Activated B cell treated with CpG ODN at 0.5 μM for 24 hours (primary cell): ENCODE measurements around the gene TMA7B. TPM values are rescaled to one million over a fixed set of nuclear protein-coding genes. Genes with fewer than 3 reads are reported as not detected.
"Not testable (repeated sequence)": the region's sequence is repeated elsewhere in the genome, so short reads cannot be mapped to it uniquely, and the experiment has no call there.

Experiments used
- ATAC-seq: fragments of 200-7000 bp; cut with Tn5 transposase; one replicate; pipeline ENCODE4 v1.10.0; 2021; ENCODE audit warnings: low read depth, mild to moderate bottlenecking, moderate library complexity
- CTCF ChIA-PET: fragments of 350-600 bp; sonication (Branson Sonifier 250); formaldehyde crosslinking; loops from one replicate; lab custom pipeline; 2021; ENCODE audit warnings: antibody characterized with exemption; lab: Charles Lee
- POLR2A ChIA-PET: fragments of 350-600 bp; sonication (Branson Sonifier 250); formaldehyde crosslinking; loops from one replicate; lab custom pipeline; 2021; ENCODE audit warnings: antibody characterized with exemption; lab: Charles Lee
- DNase-seq: peaks from one replicate; pipeline ENCODE4 v3.0.0; 2022
- H3K27ac Mint-ChIP-seq: one replicate; pipeline ENCODE4 v1.8.0; 2020; ENCODE audit warnings: mixed read lengths
- H3K27me3 Mint-ChIP-seq: one replicate; pipeline ENCODE4 v1.8.0; 2021; ENCODE audit warnings: mixed read lengths
- H3K36me3 Mint-ChIP-seq: one replicate; pipeline ENCODE4 v1.8.0; 2021; ENCODE audit warnings: low read depth, mixed read lengths
- H3K4me1 Mint-ChIP-seq: one replicate; pipeline ENCODE4 v1.8.0; 2021; ENCODE audit warnings: mixed read lengths
- H3K4me3 Mint-ChIP-seq: one replicate; pipeline ENCODE4 v1.8.0; 2020; ENCODE audit warnings: mild to moderate bottlenecking, mixed read lengths
- H3K9me3 Mint-ChIP-seq: one replicate; pipeline ENCODE4 v1.8.0; 2020; ENCODE audit warnings: mixed read lengths
- CTCF ChIP-seq: fragments of 200-600 bp; IDR thresholded peaks from one replicate; pipeline ENCODE4 v1.8.0; 2022; ENCODE audit warnings: antibody characterized with exemption, mild to moderate bottlenecking
- intact Hi-C: fragments of 100-400 bp; cut with micrococcal nuclease; formaldehyde crosslinking; loops from one replicate; pipeline ENCODE4 v1.15.1; 2024
- total RNA-seq: library from RNA; stranded (reverse); gene quantifications from 2 replicates; pipeline ENCODE4 v1.2.3, GENCODE V29; 2022

TMA7B gene
- total RNA-seq, 1 donor from 2014 or later, result 0.58 TPM

GRCh38 chr22:39946126-39946502 is 14.1 kb upstream of the TMA7B start:
- H3K9me3 Mint-ChIP-seq, result no peaks in the 10 kb centered on the region
- H3K27ac Mint-ChIP-seq, result no peak overlapping the region
- intact Hi-C loops, result no loop called here
- no peak overlapping the region for H3K4me3 Mint-ChIP-seq
- POLR2A ChIA-PET, result interaction anchor here (0.6 to 1.7 kb wide), 3 partner anchors 9 to 1634 kb away, joined by 3 to 7 read pairs (median 4); no protein-coding TSS in a partner anchor
- H3K4me1 Mint-ChIP-seq, result peaks cover 83% of the 10 kb centered on the region
- peaks cover 7% of the 10 kb centered on the region for H3K36me3 Mint-ChIP-seq
- CTCF ChIA-PET, result interaction anchor here (1.4 kb wide), 1 partner anchor 78 kb away, joined by 4 read pairs; no protein-coding TSS in a partner anchor
- ATAC-seq (no peak), DNase-seq (no peak)
- H3K27me3 Mint-ChIP-seq, result no peaks in the 10 kb centered on the region
- TF ChIP-seq CTCF, result no peak

GRCh38 chr22:39946503-39947219 is 13.5 kb upstream of the TMA7B start:
- Mint-ChIP-seq H3K27ac (peak overlapping the region; percentile 16), H3K9me3 (no peaks in the 10 kb centered on the region), H3K4me1 (peaks cover 86% of the 10 kb centered on the region), H3K4me3 (peak overlapping the region; percentile 60), H3K27me3 (no peaks in the 10 kb centered on the region), H3K36me3 (peaks cover 7% of the 10 kb centered on the region)
- intact Hi-C loops, result no loop called here
- TF ChIP-seq CTCF, result no peak
- POLR2A ChIA-PET, result interaction anchor here (0.6 to 1.7 kb wide), 4 partner anchors 8 to 1635 kb away, joined by 3 to 7 read pairs (median 4); no protein-coding TSS in a partner anchor
- ATAC-seq, result peak; percentile 47
- no peak for DNase-seq
- CTCF ChIA-PET, result interaction anchor here (0.6 to 1.4 kb wide), 3 partner anchors 13 to 78 kb away, joined by 3 to 4 read pairs (median 3); no protein-coding TSS in a partner anchor

GRCh38 chr22:39947220-39948216 is 12.7 kb upstream of the TMA7B start:
- no peak for DNase-seq
- intact Hi-C loops, result no loop called here
- TF ChIP-seq CTCF, result no peak
- peaks cover 92% of the 10 kb centered on the region for H3K4me1 Mint-ChIP-seq
- peak overlapping the region; percentile 60 for H3K4me3 Mint-ChIP-seq
- H3K27ac Mint-ChIP-seq, result no peak overlapping the region
- peak; percentile 78 for ATAC-seq
- ChIA-PET POLR2A (interaction anchor here (0.7 to 1.7 kb wide), 4 partner anchors 9 to 702 kb away, joined by 3 to 4 read pairs (median 4); no protein-coding TSS in a partner anchor), CTCF (interaction anchor here (0.6 to 1.4 kb wide), 2 partner anchors 14 to 52 kb away, joined by 3 read pairs; no protein-coding TSS in a partner anchor)
- H3K9me3 Mint-ChIP-seq, result no peaks in the 10 kb centered on the region
- no peaks in the 10 kb centered on the region for H3K27me3 Mint-ChIP-seq
- H3K36me3 Mint-ChIP-seq, result peaks cover 7% of the 10 kb centered on the region

GRCh38 chr22:39949964-39950737 is 10.0 kb upstream of the TMA7B start:
- Mint-ChIP-seq H3K36me3 (peaks cover 7% of the 10 kb centered on the region), H3K27ac (no peak overlapping the region), H3K27me3 (no peaks in the 10 kb centered on the region), H3K4me1 (peaks cover 78% of the 10 kb centered on the region), H3K9me3 (no peaks in the 10 kb centered on the region), H3K4me3 (peak overlapping the region; percentile 12)
- ATAC-seq (peak; percentile 51), DNase-seq (no peak)
- no peak for TF ChIP-seq CTCF
- intact Hi-C loops, result no loop called here
- POLR2A ChIA-PET, result no interaction called here
- CTCF ChIA-PET, result interaction anchor here (0.9 to 2.0 kb wide), 3 partner anchors 17 to 415 kb away, joined by 3 to 8 read pairs (median 4); no protein-coding TSS in a partner anchor

GRCh38 chr22:39951603-39952293 is 8.4 kb upstream of the TMA7B start:
- H3K9me3 Mint-ChIP-seq, H3K27ac Mint-ChIP-seq, intact Hi-C loops, H3K27me3 Mint-ChIP-seq, ATAC-seq, POLR2A ChIA-PET, H3K36me3 Mint-ChIP-seq, H3K4me3 Mint-ChIP-seq, DNase-seq: not testable (repeated sequence)
- peaks cover 67% of the 10 kb centered on the region for H3K4me1 Mint-ChIP-seq
- CTCF ChIA-PET, result interaction anchor here (1.2 to 2.0 kb wide), 2 partner anchors 72 to 73 kb away, joined by 3 to 8 read pairs; no protein-coding TSS in a partner anchor
